HG02970 (cell line): ENCODE results near the gene GPX3.

ENCODE experiments used
- ATAC-seq: cut with Tn5 transposase; IDR thresholded peaks from one replicate; pipeline ENCODE4 v1.9.1; 2021; ENCODE audit warnings: mild to moderate bottlenecking, moderate library complexity, moderate number of reproducible peaks; ENCODE audit not compliant: unreplicated experiment, low FRiP score

Gene GPX3

DNA sequence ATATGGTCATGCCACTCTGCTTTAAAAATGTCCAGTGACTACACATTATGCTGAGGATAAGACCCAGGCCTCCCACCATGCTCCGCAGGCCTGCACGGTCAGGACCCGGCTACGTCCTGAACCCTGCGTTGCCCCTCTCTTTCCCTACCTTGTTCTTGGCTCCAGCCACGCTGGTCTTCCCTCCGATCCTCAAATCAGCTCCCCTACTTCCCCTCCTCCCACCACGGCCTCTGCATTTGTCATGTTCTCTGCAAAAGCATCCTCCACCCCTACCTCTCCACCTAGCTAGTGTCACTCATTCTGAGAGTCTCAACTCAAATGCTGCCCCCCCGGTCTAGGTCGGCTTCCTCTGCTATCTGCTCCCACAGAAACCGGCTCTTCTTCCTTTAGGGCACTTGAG lies 11.2 kb downstream of the GPX3 start:
- no peak for ATAC-seq

GRCh38 chr5:151033217-151033934 lies 13.0 kb downstream of the GPX3 start:
- no peak for ATAC-seq

DNA sequence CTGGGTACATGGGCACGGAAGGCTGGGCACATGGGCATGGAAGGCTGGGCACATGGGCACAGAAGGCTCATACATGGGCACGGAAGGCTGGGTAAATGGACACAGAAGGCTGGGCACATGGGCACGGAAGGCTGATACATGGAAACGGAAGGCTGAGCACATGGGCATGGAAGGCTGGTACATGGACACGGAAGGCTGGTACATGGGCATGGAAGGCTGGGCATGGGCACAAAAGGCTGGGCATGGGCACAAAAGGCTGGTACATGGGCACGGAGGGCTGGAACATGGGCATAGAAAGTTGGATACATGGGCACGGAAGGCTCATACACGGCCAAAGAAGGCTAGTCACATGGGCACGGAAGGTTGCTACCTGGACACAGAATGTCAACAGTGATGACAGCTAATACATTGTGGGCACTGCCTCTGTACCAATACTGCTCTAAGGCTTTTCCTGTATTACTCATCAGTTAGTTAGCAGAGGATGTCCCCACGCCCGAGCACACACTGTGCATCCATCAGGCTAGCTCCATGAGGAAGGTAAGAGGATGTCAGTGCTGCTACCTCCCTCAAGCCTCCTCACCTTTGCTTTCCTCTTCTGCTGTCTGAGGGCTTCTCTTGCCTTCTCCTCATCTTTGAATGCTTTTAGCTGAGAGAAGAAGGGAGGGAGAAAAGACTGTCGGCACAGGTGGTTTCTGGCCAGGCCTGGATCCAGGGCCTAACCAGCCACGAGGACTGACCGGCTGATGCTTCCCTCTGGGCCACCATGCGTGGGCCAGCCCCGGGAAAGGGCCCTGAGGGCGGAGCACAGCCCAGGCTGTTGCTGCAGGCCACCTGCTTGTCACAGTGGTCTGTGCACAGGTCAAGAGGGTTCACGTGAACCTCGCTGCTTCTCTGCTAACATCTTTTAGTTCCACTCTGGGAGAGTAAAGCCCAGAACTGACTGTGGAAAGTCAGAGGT lies 14.3 kb downstream of the GPX3 start:
- no peak for ATAC-seq

DNA sequence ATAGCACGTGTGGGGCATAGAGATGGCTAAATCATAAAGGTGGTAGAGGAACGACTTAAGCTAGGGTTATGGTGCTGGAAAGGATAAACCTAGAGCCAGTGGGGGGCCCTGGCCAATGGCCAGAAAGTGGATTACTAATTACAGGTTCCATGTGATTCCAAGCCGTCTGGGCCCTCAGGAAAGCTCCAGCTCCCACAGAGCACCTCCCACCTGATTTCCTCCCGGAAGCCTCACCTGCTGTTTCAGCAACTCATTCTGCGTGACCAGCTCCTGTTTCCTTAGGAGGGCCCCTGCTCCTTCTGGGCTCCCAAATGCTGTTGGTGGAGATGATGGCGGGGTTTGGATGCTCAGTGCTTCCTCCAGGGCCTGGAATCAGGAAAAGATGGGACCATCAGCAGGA lies 16.2 kb downstream of the GPX3 start:
- ATAC-seq: no peak

GRCh38 chr5:151037561-151038411 lies 17.4 kb downstream of the GPX3 start:
- ATAC-seq: no peak

- ATAC-seq: no peak
Observed at GRCh38 chr5:151038412-151038745, 18.0 kb downstream of the GPX3 start.

DNA sequence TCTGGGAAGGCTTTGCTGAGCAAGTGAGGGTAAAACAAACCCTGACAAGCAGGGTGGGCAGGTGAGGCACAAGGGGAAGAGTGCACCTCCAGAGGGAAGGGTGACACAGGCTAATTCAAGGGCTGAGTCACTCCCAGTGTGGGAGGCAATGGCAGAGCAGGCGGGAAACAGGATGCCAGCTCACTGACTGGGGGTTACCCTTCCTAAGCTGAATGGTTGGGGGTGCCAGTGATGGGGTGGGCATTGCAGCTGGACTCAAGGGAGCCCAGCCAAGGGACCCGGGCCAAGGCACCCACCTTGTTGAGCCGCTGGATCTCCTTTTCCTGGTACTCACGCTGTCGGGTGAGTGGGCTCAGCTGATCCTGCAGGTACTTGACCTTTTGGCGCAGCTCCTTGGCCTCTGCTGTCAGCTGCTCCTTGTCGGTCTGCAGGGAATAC lies 18.4 kb downstream of the GPX3 start:
- ATAC-seq: no peak

GRCh38 chr5:151039665-151040064 lies 19.3 kb downstream of the GPX3 start:
- ATAC-seq: no peak

GRCh38 chr5:151040211-151040747 lies 19.9 kb downstream of the GPX3 start:
- no peak for ATAC-seq

GRCh38 chr5:151041577-151042268 lies 21.3 kb downstream of the GPX3 start:
- ATAC-seq: no peak

GRCh38 chr5:151042453-151043093 lies 22.2 kb downstream of the GPX3 start:
- no peak for ATAC-seq

DNA sequence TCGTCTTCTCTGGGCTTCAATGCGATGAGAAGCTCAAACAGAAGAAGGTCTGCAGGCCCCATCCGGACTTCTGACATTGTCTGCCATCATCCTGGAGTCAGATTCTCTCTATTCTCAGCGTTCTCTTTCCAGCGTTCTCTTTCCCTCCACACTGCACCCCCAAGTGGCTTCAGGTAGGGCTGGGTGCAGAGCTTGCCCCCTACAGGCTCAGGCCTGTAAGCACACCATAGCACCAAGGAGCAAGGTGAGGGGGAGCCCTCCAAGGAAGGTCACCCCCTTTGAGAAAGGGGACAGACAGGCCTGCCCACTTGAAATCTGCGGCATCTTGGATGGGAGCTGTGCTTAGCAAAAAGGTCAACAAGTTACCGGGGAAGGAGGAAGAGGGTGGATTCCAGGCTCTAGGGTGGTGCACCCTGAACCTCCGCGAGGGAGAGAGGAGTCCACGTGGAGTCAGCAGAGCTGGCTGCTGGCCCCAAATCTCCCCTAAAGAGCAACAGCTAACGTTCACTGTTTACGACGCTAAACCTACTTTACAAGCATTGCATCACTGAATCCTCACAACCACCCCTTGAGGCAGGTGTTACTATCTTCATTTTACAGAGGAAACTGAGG lies 27.5 kb downstream of the GPX3 start:
- ATAC-seq: no peak

DNA sequence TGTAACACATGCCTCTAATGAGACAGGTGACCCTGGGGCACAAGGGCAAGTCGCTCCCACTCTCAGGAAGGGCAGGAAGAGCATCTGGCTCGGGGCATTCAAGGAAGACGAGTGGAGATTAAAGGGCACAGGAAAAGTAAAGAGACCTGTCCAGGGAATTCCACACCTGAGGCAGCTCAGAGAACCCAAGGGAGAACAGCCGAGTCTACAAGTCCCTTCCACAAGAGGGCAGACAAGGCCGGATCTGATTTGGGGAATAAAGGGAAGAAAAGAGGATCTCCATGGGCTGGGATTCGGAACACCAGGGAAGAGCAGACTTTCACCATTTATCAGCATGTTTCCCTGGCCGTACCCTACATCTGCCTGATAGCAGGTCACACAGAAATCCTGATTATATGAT lies 28.1 kb downstream of the GPX3 start:
- ATAC-seq: no peak

DNA sequence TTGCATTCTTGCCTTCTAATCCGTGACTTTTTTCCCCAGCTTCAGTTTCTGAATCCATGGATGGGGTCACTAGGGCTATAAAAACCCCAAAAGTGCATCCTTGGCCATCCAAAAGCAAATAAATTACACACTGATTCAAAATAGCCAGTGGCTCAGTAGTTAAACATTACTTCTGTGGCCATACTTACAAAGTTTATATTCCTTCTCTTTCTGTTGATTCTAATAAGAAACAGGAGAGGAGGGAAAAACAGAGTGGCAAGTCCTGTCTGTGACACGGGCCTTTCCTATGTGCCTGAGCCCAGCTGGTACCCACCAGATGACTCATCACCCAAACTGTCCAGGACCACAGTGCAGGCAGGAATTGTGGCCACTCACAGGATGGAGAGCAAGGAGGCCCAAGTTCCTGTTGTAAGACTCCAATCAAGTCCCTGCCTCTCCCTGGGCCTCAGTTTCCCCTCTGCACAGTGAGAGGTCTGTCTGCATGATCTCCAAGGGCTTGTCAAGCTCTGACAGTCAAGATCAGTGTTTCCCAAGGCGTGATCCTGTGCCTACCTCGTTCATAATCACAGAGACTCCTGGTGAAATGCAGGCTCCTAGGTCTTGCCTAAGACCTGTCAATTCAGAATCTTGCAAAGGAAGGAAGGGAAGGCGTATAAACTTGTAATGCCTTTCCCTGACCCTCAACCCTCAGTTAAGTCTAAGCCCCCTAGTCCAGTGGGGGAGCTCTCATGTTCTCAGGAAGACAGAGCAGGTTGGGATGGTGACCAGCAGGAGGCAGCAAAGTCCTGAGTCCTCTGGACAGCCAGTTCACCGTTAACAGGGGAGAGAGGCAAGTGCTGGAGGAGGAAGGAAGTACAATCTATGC lies 30.9 kb downstream of the GPX3 start:
- no peak for ATAC-seq

GRCh38 chr5:151051931-151052608 lies 31.7 kb downstream of the GPX3 start:
- no peak for ATAC-seq

DNA sequence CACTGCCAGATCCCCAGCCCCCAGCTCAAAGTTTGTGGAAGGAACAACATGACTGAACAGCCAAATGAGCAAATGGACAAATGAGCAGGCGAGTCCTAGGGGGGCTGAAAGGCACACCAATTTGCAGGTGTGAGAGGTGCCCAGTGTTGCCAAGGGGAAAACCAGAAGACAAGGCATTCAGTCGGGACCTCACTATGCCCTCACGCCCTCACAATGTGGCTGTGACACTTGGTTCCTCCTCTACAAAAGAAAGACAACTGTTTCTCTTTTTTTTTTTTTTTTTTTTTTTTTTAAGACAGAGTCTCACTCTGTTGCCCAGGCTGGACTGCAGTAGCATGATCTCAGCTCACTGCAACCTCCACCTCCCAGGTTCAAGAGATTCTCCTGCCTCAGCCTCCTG lies 32.4 kb downstream of the GPX3 start:
- ATAC-seq: no peak

DNA sequence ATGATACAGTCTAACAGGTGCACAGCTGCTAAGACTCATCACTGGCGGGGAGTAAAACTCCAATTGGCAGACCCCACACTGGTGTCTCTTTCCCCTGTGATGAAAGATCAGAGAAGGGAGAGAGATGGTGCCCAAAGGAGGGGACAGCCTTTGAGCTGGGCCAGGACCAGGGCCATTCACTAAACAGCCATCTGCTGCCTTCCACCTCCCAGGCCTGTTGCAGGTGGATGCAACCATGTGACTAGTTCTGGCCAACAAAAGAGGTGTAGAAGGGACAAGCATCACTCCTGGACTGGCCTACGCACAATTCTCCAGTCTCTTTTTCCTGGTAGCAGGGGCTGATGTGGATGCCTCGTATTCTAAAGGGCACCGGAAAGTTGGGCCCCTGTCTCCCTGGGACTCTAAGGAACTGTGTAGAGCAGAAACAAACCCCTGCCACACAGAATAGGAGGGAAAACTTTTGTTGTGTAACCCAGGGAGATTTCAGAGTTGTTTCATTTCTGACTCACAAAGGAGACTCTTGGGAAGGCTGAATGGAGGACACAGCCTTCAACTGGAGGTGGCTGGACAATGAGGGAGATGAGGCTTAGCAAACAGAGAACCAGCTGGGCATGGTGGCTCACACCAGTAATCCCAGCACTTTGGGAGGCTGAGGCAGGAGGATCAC lies 33.5 kb downstream of the GPX3 start:
- no peak for ATAC-seq
